ENCODE data around the gene FKBP1B. TPM values are rescaled to one million over a fixed set of nuclear protein-coding genes. Genes with fewer than 3 reads are reported as not detected.

The FKBP1B gene
- total RNA-seq, 4 donors from 2014 or later = 6.0 to 27.3 (median 8.4) TPM

- no peaks in the 10 kb centered on the region for H3K9me3 ChIP-seq
- no peaks in the 10 kb centered on the region for H3K36me3 ChIP-seq
- H3K4me1 ChIP-seq = peaks cover 9 to 31% (median 23%) of the 10 kb centered on the region in 4 donors
- peaks cover 13% of the 10 kb centered on the region for H3K27me3 ChIP-seq
- peak; percentile 95 for DNase-seq
- in situ Hi-C loops (cut with MboI; ENCODE audit: low pct_ligation_motif_present in 1 of 4, low pct_unique_long_range_greater_than_20kb in 1 of 4, low sequenced_read_pairs in 3 of 4) (no loop called here), intact Hi-C loops (cut with DNase I; ENCODE audit: low total_unique reads) (no loop called here)
- peak within 1 kb of the TSS; percentile 61 to 83 (median 72) for H3K27ac ChIP-seq
- TF ChIP-seq POLR2A (IDR thresholded peaks at IDR 0.05) (peak; percentile 80), POLR2AphosphoS5 (IDR thresholded peaks at IDR 0.05) (peak; percentile 78 to 86 (median 82)), EP300 (IDR thresholded peaks at IDR 0.05; ENCODE audit: low read depth) (no peak), CTCF (IDR thresholded peaks at IDR 0.05) (no peak)
- WGBS, 2 donors (ENCODE audit: low coverage in 1 of 2) = 1% methylated on average over 15 to 38 of the region's 38 CpGs
- H3K4me3 ChIP-seq = peak within 1 kb of the TSS; percentile 58 to 77 (median 68)
Observed at GRCh38 chr2:24046930-24047702, 2.4 kb upstream of the FKBP1B start, which contains the start of gene WDCP. TSS of gene WDCP (minus strand) at chr2:24047391. CDS start at chr2:24039494, 7,897 bp downstream.

DNA sequence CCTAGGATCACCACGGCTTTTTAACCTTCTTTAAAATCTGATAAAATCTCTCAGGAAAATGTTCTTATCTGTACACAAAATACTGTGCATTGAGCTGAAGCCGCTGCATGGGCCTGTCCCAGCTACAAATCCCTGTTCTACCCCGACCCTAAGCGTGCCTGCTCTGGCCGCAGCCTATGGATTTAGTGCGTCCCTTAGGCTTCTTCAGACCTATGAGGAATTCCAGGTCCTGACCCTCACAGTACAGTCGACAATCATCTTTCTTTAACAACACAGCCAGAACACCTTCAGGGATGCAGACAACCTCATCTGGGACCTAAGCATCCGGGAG, 1.9 kb upstream of the FKBP1B start:
- no peak for TF ChIP-seq POLR2A (IDR thresholded peaks at IDR 0.05)
- no peak for TF ChIP-seq CTCF (IDR thresholded peaks at IDR 0.05)
- TF ChIP-seq POLR2AphosphoS5 (IDR thresholded peaks at IDR 0.05) = no peak
- no peaks in the 10 kb centered on the region for H3K36me3 ChIP-seq
- no peak overlapping the region for H3K27ac ChIP-seq
- no peaks in the 10 kb centered on the region for H3K9me3 ChIP-seq
- peaks cover 9 to 31% (median 23%) of the 10 kb centered on the region in 4 donors for H3K4me1 ChIP-seq
- peaks cover 13% of the 10 kb centered on the region for H3K27me3 ChIP-seq
- H3K4me3 ChIP-seq = peak overlapping the region in 1 of 4 donors; percentile 65
- in situ Hi-C loops (cut with MboI; ENCODE audit: low pct_ligation_motif_present in 1 of 4, low pct_unique_long_range_greater_than_20kb in 1 of 4, low sequenced_read_pairs in 3 of 4) (no loop called here), intact Hi-C loops (cut with DNase I; ENCODE audit: low total_unique reads) (no loop called here)
- WGBS, 2 donors (ENCODE audit: low coverage in 1 of 2) = 50 to 56% methylated on average over 7 to 8 of the region's 8 CpGs
- no peak for DNase-seq

GRCh38 chr2:24048769-24049484, 614 bp upstream of the FKBP1B start:
- Histone ChIP-seq H3K27me3 (peaks cover 13% of the 10 kb centered on the region), H3K9me3 (no peaks in the 10 kb centered on the region), H3K27ac (peak overlapping the region in 2 of 4 donors; percentile 64 to 71), H3K4me1 (peaks cover 9 to 31% (median 23%) of the 10 kb centered on the region in 4 donors), H3K4me3 (peak overlapping the region; percentile 68 to 83 (median 73)), H3K36me3 (no peaks in the 10 kb centered on the region)
- no peak for DNase-seq
- TF ChIP-seq POLR2AphosphoS5 (IDR thresholded peaks at IDR 0.05) = no peak
- no peak for TF ChIP-seq POLR2A (IDR thresholded peaks at IDR 0.05)
- TF ChIP-seq CTCF (IDR thresholded peaks at IDR 0.05) = no peak
- no peak for TF ChIP-seq EP300 (IDR thresholded peaks at IDR 0.05; ENCODE audit: low read depth)
- in situ Hi-C loops (cut with MboI; ENCODE audit: low pct_ligation_motif_present in 1 of 4, low pct_unique_long_range_greater_than_20kb in 1 of 4, low sequenced_read_pairs in 3 of 4) (no loop called here), intact Hi-C loops (cut with DNase I; ENCODE audit: low total_unique reads) (no loop called here)
- WGBS, 2 donors (ENCODE audit: low coverage in 1 of 2) = 17 to 38% methylated on average over 22 to 23 of the region's 23 CpGs
